Measurements from ENCODE around the gene FCRLA. TPM values are rescaled to one million over a fixed set of nuclear protein-coding genes. Genes with fewer than 3 reads are reported as not detected.

FCRLA gene
- total RNA-seq, 4 donors from 2014 or later: 0.85 to 47.0 (median 5.0) TPM; not detected in 1

GRCh38 chr1:161738627-161739287, 31.7 kb downstream of the FCRLA start:
- Histone ChIP-seq H3K4me3 (no peak overlapping the region), H3K27ac (peak overlapping the region; percentile 63 to 79 (median 72)), H3K27me3 (no peaks in the 10 kb centered on the region), H3K9me3 (no peaks in the 10 kb centered on the region), H3K36me3 (no peaks in the 10 kb centered on the region), H3K4me1 (peaks cover 0 to 6% (median 2%) of the 10 kb centered on the region in 4 donors)
- TF ChIP-seq POLR2A (IDR thresholded peaks at IDR 0.05) (no peak), CTCF (IDR thresholded peaks at IDR 0.05) (peak in 4 of 6 experiments; percentile 21 to 46 (median 38))
- DNase-seq: peak; percentile 58 to 94 (median 91)

GRCh38 chr1:161739865-161740566, 33.0 kb downstream of the FCRLA start:
- peak overlapping the region; percentile 63 to 79 (median 72) for H3K27ac ChIP-seq
- DNase-seq: peak in 2 of 3 donors; percentile 75 to 85
- TF ChIP-seq CTCF (IDR thresholded peaks at IDR 0.05) (no peak), POLR2A (IDR thresholded peaks at IDR 0.05) (no peak)
- H3K36me3 ChIP-seq: no peaks in the 10 kb centered on the region
- H3K9me3 ChIP-seq: no peaks in the 10 kb centered on the region
- no peaks in the 10 kb centered on the region for H3K27me3 ChIP-seq
- peaks cover 0 to 6% (median 2%) of the 10 kb centered on the region in 4 donors for H3K4me1 ChIP-seq
- no peak overlapping the region for H3K4me3 ChIP-seq

DNA sequence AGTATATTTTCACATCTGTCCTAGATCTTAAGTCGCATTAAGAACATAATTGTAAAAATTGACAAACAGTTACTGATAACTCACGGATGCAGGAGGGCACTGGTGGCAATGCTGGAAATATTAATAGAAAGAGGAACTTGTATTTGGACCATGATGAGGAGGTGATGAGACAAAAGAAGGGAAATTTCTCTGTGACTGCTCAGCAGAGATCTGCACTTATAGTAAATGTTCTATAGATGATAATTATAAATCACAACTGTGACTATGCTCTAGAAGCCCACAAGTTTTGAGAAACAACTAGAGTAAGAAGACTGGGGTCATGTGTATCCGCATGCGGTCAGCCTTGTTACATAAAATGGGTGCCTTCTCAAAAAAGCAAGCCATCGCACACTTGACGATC, 33.9 kb downstream of the FCRLA start:
- Histone ChIP-seq H3K27ac (peak overlapping the region in 2 of 4 donors; percentile 79), H3K9me3 (no peaks in the 10 kb centered on the region), H3K4me3 (no peak overlapping the region), H3K27me3 (no peaks in the 10 kb centered on the region), H3K4me1 (peaks cover 0 to 6% (median 2%) of the 10 kb centered on the region in 4 donors), H3K36me3 (no peaks in the 10 kb centered on the region)
- no peak for DNase-seq
- TF ChIP-seq POLR2A (IDR thresholded peaks at IDR 0.05) (no peak), CTCF (IDR thresholded peaks at IDR 0.05) (no peak)

DNA sequence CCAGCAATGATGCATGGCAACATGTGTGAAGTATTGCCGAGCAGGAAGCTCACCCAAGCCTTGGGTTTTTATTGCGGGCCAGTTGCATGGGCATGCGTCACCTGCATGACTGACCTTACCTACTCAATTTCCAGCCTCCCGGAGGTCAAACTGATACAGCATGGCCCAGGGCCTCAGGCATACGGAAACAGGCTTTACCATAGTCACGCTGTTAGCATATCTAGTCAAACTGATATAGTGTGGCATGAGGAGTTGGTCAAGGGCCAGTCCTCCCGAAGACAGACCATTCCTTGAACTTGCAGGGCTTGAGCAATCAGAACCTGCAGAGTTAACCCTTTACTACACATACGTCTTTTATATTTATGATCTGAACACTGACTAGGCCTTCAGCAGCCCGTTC, 36.2 kb downstream of the FCRLA start:
- no peak for TF ChIP-seq POLR2A (IDR thresholded peaks at IDR 0.05)
- no peak for TF ChIP-seq CTCF (IDR thresholded peaks at IDR 0.05)
- DNase-seq: no peak
- H3K9me3 ChIP-seq: no peaks in the 10 kb centered on the region
- H3K36me3 ChIP-seq: no peaks in the 10 kb centered on the region
- no peak overlapping the region for H3K4me3 ChIP-seq
- H3K27me3 ChIP-seq: no peaks in the 10 kb centered on the region
- no peak overlapping the region for H3K27ac ChIP-seq
- H3K4me1 ChIP-seq: peaks cover 0 to 6% (median 2%) of the 10 kb centered on the region in 4 donors

DNA sequence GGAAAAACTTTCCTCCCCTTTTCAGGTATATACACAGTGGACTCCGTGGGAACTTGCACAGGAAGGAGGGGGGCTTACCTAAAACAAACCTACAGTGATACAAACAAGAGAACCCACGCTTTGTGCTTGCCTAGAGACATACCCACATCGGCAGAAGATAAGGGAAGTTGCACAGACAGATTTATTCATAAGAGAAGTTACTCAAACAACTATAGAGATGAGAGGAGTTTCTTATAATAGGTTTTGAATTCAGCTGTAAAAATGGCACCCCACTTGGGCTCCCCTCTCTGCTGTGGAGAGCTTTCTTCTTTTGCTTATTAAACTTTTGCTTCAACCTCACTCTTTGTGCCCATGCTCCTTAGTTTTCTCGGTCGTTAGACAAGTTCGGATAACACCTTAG, 40.8 kb downstream of the FCRLA start:
- Histone ChIP-seq H3K27ac (no peak overlapping the region), H3K4me1 (peaks cover 4 to 11% (median 4%) of the 10 kb centered on the region in 4 donors), H3K4me3 (no peak overlapping the region), H3K9me3 (no peaks in the 10 kb centered on the region), H3K36me3 (peaks cover 0 to 15% (median 0%) of the 10 kb centered on the region in 3 donors), H3K27me3 (no peaks in the 10 kb centered on the region)
- no peak for TF ChIP-seq CTCF (IDR thresholded peaks at IDR 0.05)
- no peak for TF ChIP-seq POLR2A (IDR thresholded peaks at IDR 0.05)
- no peak for DNase-seq

All from Peyer's patch (tissue), 4 donors.